Measurements from ENCODE around the gene LRRC8C.

The LRRC8C gene

DNA sequence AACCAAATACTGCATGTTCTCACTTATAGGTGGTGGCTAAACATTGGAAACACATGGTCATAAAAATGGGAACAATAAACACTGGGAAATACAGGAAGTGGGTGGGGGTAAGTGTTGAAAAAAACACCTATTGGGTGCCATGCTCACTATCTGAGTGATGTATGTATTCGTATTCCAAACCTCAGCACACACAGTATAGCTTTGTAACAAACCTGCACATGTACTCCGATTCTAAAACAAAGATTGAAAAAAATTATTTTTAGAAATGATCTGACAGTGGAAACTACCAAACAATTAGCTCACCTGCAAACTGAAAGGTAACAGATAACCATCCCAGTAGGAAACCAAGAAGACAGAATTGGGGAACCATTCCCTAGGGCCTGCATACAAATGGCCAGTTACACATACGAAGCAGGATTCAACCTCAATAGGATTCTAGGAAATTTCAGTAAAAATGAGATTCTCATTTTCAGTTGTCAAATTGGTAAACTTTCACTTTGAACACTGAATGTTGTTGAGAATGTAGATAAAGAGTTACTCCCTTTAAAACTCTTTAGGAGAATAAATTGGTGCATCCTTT is 99.8 kb downstream of the LRRC8C start:
- DNase-seq (ENCODE audit: low read depth) = no peak

DNA sequence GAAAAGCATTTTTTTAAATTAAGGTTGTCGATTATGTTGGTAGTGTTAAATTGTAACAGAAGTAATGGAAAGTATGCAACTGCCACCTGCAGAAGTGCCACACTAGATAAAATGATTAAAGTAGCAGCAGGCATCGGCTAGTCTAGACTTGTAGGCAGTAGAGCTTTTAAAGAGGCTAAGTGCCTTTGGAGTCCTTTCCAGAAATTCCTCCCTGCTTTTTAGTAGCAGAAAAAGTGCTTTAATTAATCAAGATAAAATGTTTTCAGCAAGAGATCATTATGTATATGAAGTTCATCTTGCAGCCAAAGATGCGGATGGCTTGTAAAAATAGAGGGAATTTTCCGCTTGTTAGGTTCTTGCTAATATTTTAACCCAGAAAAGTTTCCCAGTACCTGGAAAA is 100.8 kb downstream of the LRRC8C start:
- no peak for DNase-seq (ENCODE audit: low read depth)

DNA sequence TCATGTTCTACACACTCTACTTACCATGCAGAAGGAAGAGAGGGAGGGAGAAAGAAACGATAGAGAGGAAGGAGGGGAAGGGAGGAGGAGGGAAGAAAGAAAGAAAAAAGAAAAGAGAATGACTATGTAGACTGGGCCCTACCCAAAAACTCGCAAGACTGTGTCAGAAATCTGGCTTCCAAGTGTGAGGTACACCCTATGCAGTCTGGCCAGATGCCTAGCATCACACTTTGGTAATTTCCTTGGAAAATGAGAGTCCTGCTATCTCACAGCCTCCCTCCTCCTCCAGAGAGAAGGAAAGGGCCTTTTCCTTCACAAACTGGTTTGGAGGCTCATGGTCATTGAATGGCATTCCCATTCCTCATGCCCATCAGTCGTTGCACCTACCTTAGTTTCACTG is 101.5 kb downstream of the LRRC8C start:
- no peak for DNase-seq (ENCODE audit: low read depth)

DNA sequence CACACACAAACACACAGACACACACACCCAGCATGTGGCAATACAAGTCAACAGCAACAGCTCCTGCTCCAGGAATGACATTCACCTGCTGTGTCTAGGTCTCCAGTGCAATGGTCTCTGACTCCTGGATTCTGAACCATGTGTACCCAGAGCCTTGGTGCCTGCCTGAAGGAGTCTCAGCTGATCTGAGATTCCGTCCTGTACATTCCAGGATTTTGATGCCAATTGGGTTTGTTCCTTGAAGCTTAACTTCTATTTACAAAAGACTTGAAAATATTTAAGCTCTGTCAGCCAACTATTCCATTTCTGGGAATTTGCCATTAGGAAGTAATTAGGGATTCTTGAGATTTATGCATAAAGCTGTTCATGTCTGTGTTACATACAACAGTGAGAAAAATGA is 102.6 kb downstream of the LRRC8C start:
- no peak for DNase-seq (ENCODE audit: low read depth)

DNA sequence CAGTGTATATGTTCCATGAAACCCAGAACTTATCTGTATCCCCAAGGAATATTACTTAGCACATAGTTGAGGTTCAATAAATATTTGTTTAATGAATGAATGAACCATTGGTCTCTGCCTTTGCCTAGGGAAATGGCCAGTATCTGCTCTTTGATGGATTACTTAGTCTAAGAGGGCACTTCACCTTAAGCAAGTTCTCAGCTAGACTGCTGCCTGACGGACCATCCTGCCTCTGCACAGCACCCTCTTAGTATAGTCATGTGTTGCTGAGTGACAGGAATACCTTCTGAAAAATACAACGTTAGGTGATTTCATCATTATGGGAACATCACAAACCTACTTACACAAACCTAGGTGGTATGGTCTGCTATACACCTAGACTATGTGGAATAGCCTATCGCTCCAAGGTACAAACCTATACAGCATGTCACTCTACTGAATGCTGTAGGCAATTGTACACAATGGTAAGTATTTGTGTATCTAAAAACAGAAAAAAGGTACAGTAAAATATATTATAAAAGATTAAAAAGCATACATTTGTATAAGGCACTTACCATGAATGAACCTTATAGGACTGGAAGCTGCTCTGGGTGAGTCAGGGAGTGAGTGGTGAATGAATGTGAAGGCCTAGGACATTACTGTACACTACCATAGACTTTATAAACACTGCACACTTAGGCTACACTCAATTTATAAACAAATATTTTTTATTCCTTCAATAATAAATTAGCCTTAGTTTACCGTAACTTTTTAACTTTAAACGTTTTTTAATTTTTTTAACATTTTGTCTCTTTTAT is 104.2 kb downstream of the LRRC8C start:
- peak; percentile 47 for DNase-seq (ENCODE audit: low read depth)

DNA sequence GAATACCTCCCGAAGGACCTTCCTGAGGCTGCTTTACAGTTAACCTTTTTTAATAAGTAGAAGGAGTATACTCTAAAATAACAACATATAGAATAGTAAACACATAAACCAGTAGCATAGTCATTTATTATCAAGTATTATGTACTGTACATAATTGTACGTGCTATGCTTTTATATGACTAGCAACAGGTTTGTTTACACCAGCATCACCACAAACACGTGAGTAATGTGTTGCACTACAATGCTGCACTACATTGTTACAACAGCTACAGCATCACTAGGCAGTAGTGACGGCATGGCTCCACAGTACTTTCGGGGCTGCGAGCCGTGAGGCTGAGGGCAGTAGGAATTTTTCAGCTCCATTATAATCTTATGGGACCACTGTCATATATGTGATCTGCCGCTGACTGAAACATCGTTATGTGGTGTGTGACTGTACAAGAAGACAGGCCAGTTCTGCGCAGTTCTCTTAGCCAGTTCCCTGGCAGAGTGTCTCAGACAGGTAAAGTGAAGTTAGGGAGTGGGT is 105.1 kb downstream of the LRRC8C start:
- DNase-seq (ENCODE audit: low read depth) = no peak

DNA sequence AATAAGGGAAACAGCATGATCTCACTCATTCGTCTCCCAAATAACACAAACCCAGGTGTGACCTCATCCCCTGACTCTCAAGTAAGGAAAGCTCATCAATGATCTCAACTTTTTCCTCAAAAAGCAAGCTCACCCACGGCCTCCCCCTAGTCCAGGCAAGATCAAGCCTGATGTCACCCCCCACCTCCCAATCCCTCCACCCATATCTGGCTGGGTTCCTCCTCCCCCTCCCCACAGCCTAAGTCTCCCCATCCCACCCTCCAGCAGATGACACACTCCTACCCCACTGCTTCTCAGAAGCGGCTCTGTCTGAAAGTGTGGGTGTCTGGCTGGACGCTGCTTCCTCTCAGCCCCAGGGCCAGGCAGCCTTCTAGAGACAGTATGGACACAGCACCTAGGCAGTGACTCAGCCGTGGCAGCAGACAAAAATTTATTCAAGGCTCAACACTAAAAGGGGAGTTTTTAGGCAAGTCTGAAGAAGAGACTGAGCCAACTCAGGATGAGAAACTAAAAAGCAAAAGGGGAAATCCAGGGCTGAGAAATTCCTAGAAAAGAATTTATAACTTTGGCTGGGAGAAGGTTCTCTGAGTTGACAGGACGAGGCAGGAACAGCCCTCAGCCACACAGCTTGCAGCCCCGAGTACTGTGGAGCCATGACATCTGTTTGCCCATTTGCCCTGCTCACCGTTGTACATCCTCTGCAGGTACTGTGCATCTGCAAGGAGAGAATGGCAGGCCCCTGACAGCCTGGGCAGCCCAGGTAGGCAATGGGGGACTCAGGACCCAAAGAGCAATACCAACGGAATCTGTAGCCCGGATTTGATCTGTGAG is 106.3 kb downstream of the LRRC8C start:
- peak; percentile 84 for DNase-seq (ENCODE audit: low read depth)

DNA sequence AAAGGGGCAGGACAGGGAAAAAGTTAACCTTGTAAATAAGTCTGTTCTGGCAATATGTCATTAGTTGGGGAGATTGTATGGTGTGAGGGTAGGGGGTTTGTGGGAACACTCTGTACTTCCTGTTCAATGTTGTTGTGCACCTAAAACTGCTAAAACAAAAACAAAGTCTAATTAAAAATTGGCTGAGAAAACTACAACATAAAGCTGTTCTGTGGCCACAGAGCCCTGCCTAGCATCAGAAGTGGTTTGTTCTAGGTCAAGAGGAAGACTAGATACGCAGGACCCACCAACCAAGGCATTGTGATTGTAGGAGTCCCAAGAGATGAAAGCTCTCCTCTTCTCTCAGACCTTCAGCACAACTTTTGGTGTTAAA is 106.9 kb downstream of the LRRC8C start:
- no peak for DNase-seq (ENCODE audit: low read depth)

DNA sequence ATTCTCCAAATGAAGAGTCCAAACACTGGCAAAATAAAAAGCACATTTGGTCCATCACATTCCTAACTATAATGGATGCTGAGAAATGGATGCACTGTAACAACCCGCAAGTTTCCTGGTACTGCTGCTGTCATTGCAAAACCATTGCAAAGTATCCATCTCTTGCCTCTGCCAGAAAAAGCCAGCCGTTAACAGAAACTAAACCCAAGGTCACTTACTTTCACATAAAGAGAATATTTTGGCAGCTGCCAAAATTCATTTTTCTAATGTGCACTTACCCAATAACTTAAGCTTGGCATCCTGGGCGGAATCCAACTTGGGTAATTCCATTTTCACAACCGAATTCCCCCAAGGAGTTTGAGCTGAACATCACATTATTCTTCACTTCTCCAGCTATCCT is 110.9 kb downstream of the LRRC8C start:
- no peak for DNase-seq (ENCODE audit: low read depth)

DNA sequence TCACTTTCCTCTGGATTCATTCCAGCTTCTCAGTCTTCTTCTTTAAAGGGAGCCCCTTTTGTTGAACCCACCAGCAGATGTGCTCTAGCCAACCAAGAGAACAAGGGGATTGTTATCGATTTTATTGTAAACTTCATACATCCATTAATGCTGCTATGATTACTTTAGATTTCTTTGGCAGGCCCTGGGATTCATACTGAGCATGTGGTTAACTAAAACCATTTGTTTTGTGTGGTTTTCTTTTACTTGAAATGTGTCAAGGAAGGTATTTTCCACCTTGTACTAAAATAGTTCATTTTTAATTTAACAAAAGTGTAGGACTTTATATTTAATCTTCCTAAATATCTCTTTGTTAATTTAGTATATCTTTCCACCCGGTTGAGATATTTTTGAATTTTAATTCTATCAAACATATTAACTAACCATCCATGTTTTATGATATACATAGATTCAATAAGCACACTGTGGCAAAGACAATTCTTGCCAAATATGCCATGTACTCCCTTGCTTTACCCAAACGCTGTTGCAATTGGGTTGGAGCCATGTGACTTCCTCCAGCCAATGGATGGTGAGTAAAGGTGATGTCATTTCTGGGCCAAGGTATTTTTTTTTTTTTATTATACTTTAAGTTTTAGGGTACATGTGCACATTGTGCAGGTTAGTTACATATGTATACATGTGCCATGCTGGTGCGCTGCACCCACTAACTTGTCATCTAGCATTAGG is 113.7 kb downstream of the LRRC8C start:
- DNase-seq (ENCODE audit: low read depth) = no peak

DNA sequence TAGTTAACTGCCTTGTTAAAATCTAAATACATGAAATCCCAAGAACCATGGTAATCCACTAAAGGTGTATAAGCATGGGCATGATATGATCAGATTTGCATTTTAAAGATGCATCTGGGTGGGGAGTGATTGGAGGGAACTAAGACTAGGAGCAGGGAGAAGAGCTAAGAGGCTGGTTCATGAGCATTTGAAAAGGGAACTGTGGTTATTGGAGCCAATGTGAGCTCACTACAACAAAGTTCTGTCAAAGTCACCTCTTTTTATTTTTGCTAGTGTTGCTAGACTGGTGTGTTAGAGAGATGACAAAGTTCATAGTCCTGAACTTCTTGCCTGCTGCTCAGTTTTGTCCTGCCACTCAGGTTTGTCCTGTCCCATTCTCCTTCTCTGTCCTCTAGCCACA is 120.8 kb downstream of the LRRC8C start:
- no peak for DNase-seq (ENCODE audit: low read depth)

DNA sequence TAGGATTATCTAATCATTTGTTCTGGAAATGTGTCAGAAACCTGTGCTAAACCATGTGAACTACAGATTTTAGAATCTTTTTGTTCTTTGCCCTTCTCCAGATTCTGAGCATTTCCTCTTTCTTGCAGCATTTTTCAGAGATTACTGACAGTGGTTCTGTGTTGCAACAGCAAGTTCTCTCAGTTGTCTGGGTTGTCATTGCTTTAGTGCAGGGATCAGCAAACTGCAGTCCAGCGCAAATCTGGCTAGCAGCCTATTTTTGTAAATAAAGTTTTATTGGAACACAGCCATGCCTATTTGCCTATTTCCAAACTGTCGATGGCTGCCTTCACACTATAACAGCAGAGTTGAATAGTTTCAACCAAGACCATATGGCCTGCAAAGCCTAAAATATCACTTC is 121.6 kb downstream of the LRRC8C start:
- DNase-seq (ENCODE audit: low read depth) = peak; percentile 84

DNA sequence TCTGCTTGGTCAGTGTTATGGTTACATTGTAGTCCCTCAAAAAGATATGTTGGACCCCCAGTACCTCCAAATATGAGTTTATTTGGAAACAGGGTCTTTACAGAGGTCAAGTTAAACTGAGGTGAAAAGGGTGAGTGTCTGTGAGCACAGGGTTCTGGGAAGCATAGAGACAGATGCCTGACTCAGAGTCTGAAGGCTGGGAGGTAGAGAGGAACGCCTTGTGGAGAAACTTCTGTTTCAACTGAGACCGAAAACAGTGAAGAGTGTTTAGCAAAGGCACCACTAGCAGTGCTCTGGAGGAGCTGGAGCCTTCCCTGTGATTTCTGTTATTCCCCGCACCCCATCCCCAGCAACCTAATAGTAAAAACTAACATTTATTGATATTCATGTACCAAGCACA is 122.7 kb downstream of the LRRC8C start:
- no peak for DNase-seq (ENCODE audit: low read depth)

DNA sequence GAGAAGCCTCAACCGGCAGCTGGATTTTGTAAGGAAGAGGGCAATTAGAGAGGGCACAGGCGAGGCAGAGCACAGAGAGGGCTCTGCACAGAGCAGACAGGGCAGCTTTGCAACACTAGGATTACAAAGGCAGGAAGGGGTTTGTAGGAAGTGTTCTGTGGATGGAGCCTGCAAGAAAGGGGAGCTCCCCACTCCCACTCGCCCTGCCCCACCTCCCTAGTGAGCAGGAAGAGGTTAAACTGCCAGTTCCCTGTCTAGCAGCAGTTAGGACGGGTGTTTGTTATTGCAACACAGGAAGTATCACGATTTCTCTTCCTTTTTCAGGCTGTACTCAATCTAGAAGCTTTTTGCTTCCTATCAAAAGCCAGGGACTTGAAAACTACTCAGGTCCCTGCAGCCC is 124.6 kb downstream of the LRRC8C start:
- peak; percentile 49 for DNase-seq (ENCODE audit: low read depth)

DNA sequence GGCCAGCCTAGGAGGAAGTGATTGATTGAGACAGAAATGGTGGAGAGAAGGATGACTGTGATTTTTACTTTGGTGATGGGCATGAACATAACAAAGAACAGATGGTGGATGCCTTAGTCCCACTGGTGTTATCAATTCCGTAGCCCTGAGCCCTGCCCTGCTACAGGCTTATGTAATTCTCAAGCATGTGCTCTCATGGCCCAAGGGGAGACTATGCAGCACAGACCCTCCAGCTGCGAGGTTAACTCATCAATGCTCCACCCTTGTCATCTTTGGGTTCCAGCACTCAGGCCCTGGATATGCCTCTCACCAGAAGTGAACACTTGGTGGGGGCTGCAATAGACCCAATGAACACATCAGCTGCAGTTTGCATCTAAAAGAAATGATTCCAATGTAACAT is 125.2 kb downstream of the LRRC8C start:
- DNase-seq (ENCODE audit: low read depth) = no peak

DNA sequence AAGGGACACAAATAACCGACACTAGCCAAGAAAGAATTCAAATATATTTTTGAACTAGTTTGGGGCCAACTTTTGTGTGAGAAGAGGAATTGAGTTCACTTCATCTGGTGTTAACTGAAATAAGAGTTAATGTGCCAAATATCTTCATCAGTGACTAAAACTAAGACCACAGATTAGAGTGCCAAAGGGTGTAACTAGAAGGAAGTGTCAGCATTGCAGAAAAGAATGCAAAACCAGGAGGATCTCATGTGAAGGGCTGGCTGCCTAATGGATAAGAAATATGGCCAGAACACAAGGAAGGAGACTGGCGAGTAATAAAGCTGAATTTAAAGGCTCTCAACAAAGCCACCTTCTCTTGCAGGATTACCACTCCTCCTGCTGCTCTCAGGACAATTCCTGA is 126.1 kb downstream of the LRRC8C start:
- DNase-seq (ENCODE audit: low read depth) = no peak

DNA sequence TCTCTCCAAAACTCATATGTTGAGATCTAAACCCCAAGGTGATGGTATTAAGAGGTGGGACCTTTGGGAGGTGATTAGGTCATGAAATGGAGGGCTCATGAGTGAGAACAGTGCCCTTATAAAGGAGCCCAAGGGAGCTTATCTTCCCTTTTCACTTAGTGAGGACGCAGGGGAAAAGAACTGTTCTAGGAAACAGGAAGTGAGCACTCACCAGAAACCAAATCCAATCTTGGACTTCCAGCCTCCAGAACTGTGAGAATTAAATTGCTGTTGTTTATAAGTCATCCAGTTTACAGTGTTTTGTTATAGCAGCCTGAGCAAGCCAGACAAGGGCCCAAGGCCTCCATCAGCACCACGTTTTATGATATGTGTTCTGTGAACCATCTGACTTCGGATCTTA is 127.6 kb downstream of the LRRC8C start:
- no peak for DNase-seq (ENCODE audit: low read depth)

DNA sequence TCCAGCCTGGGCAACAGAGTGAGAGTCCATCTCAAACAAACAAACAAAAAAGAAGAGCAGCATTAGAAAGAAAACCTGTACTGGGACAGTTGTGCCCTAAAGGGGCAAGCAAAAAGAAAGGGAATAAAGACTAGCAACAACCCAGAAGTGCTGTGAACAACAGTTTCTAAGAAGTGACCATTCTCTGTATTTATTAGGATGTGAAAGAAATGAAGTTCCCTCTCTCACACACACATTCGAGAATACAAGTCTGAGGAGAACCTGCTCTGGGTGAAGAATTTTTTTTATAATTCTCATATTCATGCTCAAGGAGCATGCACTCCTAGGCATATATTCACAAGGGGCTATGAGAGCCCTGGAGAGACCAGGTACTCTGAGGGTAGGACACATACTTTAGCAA is 128.4 kb downstream of the LRRC8C start:
- no peak for DNase-seq (ENCODE audit: low read depth)

DNA sequence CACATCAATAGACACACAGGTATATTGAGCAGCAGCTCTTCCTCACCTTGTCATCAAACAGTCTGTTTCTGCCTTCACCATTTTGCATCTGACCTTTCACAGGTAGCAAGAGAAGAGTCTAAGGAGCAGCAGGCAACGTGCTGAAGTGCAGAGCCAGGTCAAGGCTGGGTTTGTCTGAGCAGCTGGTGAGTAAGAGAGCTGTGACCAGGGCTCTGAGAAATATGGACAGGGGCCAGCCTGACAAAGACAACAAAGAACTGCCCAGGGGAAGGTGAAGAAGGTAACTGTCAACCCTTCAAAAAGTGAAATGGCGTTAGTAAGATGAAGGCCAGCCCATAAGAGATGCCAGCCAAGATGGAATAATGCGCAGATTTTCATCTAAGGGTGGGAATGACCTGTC is 129.0 kb downstream of the LRRC8C start:
- no peak for DNase-seq (ENCODE audit: low read depth)

DNA sequence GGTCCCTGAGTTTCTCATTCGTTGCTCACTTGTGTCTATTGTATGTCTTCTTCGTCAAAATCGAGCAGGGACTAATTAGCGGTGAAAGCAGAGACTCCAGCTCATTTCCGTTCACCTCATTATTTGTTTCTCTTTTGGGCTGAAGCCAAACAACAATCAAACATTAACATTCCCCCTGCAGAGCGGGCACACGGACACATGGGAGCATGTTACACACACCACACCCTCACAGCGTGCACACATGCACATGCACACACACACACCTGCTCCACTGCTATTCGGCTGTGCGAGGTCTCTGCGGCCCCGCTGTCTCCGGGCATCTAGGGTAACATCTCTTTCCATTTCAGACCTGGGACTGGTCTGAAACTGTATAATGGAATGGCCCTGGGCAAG is 129.5 kb downstream of the LRRC8C start:
- no peak for DNase-seq (ENCODE audit: low read depth)

DNA sequence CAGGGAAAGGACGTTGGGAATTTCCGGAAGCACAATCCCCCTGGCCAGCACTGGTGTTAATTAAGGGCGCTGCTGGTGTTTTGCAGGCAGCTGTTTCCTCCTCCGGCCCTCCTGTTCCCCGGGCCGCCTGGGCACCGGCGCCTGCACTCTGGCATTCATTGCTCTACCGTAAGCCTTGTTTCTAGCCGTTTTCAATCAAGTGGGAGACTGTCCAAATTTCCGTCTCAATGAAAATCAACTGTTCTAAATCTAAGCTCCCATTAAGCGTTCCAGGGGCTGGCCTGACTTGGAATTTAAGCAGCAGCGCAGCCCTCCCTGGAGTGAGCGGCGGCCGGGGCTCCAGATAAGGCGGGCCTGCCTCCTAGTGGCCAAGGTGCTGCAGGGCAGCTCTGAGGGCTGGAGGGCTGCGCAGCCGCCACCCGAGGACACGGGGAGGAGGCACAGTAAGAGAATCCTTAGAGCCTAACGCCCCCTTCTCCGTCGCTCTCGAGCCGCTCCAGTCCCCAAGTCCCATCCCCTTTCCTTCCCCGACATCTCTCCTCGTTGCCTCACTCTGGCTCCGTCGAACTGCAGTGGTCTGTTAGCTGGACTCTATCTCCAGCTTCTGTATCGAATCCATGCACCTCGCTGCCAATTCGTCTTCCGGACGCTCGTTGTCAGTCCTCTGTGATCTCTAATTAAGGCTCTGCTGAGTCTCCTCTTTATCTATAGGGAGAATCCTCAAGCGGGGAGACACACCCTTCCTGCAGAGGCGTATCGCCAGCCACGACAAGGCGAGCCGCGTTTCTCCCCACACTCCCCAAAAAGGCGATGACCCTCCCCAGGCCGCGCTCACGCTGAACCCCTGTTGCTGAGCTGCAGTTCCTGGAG is 130.1 kb downstream of the LRRC8C start:
- DNase-seq (ENCODE audit: low read depth) = peak; percentile 79

All from iris pigment epithelial cell (primary cell).